IPS DF 4.7 (cell line): ENCODE measurements around the gene THBS3.
"Not testable (repeated sequence)": the region's sequence is repeated elsewhere in the genome, so short reads cannot be mapped to it uniquely, and the experiment has no call there.

Experiments used
- DNase-seq: peaks from one replicate; pipeline ENCODE4 v3.0.0-alpha.2; 2013; ENCODE audit warnings: low spot score; ENCODE audit errors: extremely low read depth

The THBS3 gene

DNA sequence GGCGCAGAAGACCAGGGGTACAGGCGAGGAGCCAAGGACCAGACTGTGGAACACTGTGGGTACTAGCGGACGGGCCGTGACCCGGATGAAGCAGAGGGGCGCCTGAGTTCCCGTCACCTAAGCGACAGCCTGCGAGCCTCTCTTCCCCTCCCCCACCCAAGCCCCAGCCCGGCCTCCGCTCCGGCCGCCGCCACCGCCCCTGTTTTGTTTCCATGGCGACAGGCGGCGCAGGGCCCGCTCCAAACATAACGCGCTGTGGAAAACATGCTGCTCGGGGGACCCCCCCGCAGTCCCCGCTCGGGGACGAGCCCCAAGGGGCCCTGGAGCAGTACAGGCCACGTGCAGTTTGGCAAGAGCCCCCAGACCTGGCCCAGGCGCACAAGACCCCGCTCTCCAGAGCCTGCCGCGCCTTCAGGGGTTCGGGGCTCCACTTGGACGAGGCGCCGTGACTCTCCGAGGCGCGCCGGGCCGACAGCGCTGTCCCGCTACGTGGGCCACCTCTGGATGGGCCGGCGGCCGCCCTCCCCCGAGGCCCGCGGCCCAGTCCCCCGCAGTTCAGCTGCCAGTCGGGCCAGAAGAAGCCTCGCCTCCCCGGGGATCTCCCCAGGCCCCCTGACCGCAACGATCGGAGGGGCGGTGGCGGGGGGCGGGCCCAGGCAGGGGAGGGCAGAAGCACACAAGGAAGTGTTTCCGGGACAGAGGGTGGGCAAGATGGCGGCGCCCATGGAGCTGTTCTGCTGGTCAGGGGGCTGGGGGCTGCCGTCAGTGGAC lies 1.0 kb upstream of the THBS3 start, which contains the start of gene MTX1:
Gene MTX1 (plus strand): TSS at position 155 of the 771 bp plus-strand sequence. CDS start 110 bp downstream, at position 265.
- DNase-seq: no peak

- DNase-seq: no peak
Measured at GRCh38 chr1:155206891-155207805, 549 bp downstream of the THBS3 start.

GRCh38 chr1:155205969-155206593 lies 1.6 kb downstream of the THBS3 start:
- no peak for DNase-seq

DNA sequence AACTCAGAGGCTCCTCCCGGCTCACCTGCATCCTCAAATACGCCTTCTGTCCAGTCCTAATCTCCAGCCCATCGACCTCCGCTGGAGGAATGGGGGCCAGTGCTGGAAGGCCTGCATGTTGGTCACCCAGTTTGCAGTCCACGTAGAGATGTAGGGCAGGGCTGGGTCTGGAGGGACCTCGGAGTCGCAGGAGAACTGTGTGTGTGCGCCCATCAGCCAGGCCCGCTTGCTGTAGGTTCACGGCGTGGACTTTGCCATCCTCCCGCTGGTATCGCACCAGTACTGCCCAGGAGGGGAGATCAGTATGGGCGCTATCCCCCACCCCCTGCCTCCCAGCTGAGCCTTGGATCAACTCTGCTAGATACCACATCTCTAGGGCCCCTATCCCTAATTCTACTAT lies 2.7 kb downstream of the THBS3 start:
- no peak for DNase-seq

DNA sequence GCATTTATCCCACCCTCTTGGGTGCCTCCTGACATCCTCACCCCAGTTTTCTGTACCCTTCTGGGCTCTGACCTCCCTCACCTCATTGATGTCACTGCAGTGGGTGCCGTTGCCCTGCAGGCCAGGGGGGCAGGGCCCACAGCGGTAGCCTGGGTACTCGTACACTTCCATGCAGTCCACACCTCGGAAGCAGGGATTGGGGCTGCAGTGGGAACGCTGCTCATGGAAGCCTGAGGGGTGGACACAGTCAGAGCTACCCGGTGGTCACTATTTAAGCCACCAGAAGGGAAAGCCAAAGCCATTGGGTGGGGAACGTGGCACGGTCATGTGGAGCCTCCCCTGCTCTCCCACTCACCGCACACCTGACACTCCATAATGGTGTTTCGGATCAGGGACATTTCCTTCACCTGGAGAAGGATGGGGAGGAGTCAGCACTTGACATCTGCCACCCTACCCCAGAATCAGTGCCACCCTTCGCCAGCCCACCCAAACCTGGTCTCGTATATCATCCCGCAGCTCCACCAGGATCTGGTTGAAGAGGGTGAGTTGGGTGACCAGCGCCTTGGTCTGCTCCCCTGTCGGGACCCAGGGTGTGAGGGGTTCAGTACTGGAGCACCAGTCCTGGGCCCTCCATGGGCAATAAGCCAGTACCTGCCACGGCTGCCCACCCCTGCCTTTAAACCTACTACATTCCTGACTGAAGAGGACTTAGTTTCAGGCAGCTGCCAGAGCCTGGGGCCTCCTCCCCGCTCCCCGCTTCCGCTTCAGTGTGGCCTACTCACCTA lies 4.8 kb downstream of the THBS3 start:
- no peak for DNase-seq

DNA sequence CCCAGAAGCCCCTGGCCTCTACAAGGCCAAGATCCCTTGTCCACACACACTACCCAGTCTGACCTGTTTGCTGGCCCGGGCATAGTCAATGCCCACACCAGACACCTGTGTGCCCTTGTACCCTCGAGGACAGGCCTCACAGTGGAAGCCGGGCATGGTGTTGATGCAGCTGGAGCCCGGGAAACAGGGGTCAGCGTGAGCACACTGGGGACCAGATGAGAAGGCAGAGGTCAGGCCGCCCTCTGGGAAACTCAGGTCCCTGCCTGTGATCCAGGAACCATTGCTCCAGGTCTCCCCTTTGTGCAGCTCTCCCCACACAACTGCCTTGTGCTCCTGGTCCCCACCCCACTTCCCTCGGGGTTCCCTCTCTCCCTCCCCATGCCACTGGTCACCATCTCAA lies 5.5 kb downstream of the THBS3 start:
- DNase-seq: no peak

GRCh38 chr1:155200920-155201319 lies 6.8 kb downstream of the THBS3 start:
- DNase-seq: no peak

DNA sequence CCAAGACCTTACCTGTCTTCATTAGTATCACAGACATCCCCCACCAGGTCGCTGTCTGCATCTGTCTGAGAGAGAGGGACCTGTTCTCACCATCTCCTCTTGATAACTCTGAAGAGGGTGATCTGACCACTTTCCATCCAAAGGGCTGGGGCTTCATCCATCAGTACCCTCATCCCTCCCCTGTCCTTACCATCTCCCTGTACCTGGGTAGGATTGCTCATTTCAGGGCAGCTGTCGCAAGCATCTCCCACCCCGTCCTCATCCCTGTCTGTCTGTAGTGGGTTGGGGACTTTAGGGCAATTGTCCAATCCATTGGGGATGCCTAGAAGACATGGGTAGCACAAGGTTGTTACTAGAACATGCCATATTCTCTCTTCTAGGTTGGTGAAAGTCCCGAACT lies 7.9 kb downstream of the THBS3 start:
- DNase-seq: no peak

- DNase-seq: no peak
Measured at GRCh38 chr1:155198547-155198906, 9.2 kb downstream of the THBS3 start.

GRCh38 chr1:155197901-155198546 lies 9.7 kb downstream of the THBS3 start:
- DNase-seq: no peak

DNA sequence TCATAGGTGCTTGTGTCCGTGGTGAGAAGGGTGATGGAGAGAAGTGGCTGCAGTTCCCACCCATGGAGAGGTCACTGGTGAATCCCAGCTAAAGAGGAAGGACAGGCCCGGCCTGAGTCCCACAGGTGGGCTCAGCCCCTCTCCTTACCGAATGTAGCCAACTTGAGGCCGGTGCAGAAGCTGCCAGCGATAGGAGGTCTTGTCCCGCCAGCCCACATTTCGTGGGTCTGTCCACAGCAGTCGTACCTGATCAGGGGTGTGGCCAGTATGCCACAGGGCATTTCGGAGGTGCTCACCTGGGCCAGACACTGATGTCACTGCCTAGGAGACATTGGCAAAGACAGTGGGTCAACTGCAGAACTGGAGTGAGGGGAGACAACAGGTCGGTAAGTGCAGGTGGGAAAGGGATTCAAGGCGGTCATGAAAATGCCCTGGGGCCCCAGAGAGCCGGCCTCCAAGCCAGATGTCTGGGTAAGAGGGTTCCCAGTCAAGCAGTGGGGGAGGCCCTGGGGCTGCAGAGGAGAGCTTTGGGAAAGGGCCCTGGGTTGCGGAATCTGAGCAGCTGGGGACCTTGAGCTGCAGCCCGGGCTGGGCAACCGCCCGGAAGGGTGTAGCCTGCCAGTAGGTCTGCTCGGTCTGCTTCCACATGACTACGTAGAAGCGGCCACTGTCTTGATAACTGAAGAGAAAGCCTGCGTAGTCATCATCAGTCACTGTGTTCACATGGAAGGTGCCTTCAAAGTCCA lies 10.6 kb downstream of the THBS3 start:
- no peak for DNase-seq

- DNase-seq: no peak
Measured at GRCh38 chr1:155196103-155196892, 11.4 kb downstream of the THBS3 start.

DNA sequence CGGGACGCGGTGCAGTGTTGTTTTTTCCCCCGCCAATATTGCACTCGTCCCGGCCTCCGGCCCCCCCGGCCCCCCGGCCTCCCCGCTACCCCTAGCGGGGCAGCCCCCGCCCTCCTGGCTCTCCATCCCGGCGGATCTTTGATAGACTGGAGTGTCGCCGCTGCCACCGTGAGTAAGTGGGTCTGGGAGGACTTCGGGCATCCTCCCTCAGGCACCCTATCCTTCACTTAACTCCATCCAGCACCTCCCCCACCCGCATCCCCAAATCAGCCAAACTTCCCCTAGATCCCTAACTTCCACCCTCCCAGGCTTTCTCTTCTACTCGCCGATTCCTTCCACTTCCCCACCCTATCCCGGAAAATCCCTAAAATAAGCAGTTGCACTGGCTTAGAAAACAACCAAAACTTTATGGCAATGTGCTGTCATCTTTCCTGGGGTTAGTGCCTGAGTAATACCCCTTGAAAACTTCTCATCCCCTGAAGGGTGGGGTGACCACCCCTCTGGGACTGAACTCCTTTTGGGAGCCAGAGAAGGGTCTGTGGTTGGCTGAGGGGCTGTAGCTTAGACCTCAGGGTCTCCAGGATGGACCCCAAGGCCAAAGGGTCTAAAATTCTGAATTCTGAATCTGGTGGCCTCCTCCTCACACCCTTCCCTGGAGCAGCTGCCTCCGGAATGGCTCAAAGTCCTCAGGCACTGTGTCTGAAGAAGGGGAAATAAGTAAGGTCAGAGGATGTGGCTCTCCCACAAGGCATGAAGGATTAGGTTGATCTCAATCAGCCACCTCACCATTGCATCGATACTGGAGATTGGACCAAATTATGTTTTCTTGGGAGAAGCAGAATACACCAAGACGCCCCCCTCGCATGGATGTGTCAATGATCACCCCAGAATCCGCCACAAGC lies 12.2 kb downstream of the THBS3 start:
- DNase-seq: no peak

DNA sequence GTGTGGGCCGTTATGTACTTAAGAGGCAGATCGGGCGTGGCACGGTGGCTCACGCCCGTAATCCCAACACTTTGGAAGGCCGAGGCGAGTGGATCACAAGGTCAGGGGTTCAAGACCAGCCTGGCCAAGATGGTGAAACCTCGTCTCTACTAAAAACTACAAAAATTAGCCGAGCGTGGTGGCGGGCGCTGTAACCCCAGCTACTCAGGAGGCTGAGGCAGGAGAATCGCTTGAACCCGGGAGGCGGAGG lies 13.8 kb downstream of the THBS3 start:
- DNase-seq: not testable (repeated sequence)

DNA sequence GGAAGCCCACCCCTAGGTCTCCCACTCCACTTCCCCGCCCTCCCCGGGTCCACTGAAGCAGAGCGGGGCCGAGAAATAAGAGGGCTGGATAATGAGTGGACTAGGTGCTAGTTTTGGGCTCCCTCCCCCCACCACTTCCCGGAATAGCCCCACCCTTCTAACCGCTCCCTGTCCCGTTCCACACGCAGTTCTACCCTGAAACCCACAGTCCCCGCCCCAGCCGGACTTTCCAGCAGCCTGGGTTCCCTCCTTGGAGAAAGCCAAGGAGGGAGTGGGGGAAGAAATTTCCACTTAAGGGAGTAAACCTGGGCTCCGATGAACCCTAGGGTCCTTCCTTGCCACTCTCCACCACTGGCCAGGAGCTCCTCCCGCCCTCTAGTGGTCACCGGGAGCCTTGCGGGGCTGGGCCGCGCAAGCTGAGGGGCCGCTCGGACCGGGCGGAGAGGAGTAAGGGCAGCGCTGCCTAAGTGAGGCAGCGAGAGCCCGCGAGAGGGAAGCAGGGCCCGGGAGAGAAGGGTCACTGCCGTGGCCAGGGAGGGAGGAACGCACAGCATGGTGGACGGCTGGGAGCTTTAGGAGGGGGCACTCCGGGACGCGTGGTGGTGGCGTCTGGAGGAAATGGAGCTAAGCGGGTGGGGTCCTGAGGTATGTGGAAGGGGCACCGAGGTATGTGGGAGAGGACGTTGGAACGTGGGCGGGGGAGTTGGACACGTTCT lies 14.3 kb downstream of the THBS3 start:
- DNase-seq: no peak

DNA sequence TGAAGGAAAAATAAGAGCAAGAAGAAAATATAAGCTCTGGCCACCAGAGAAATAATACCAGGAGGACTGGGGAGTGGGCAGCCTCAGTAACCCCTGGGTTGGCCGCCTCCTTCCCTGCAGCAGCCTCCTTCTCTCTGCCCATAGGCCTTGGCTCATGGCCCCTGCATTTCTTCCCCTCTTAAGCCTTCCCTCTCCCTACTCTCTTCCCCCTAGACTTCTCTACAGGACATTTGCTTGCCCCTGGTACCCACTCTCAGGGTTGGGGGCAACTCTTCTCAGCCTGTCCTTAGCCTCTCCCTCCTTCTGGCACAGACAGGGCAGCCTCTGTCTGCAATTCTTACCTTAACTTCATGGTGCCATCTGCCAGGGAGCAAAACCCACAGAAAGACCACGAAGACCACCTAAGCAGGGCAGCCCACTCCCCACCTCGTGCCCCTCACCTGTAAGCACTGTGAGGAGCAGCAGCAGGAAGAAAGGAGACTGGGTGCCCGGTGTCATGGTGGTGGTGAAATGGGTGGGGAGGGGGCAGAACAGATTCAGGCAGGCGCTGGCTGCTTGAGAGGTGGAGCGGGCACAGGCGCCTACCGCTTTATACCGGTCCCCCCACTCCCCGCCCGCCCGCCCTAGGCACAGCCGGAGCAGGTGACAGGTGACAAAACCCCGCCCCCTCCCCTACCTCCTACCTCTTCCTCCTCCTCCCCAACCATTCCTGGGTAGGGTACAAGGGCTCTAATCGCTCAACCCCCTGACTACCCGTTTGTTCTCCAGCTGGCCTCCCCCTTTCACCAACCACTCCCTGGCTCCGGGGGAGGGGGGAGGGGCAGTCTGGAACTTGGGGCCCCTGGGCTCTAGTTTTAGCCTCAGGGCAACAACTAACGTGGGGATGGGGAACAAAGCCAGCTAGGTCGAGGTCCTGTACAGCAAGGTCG lies 15.1 kb downstream of the THBS3 start:
- DNase-seq: no peak

DNA sequence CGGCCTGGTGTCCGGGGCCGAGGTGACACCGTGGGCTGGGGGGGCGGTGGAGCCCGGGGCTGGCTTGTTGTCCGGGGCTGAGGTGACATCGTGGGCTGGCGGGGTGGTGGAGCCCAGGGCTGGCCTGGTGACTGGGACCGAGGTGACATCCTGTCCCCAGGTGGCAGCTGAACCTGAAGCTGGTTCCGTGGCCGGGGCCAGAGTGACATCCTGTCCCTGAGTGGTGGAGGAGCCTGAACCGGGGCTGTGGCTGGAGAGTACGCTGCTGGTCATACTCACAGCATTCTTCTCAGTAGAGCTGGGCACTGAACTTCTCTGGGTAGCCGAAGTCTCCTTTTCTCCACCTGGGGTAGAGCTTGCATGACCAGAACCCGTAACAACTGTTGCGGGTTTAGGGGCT lies 15.8 kb downstream of the THBS3 start:
- DNase-seq: no peak
